Chondrocyte (in vitro differentiated cells): ENCODE measurements around the gene CES1. TPM values are rescaled to one million over a fixed set of nuclear protein-coding genes. Genes with fewer than 3 reads are reported as not detected.
"Not testable (repeated sequence)": the region's sequence is repeated elsewhere in the genome, so short reads cannot be mapped to it uniquely, and the experiment has no call there.

Experiments
- DNase-seq: peaks from one replicate; pipeline ENCODE4 v3.0.0; 2021; ENCODE audit warnings: mixed read lengths, low spot score
- H3K27ac Mint-ChIP-seq: one replicate; pipeline ENCODE4 v1.8.0; 2021; ENCODE audit warnings: mild to moderate bottlenecking, moderate library complexity, mixed read lengths; ENCODE audit not compliant: unreplicated experiment
- H3K27me3 Mint-ChIP-seq: 2 replicates; pipeline ENCODE4 v1.8.0; 2021; ENCODE audit warnings: low read depth, mixed read lengths
- H3K36me3 Mint-ChIP-seq: 2 replicates; pipeline ENCODE4 v1.8.0; 2021; ENCODE audit warnings: low read depth, mixed read lengths
- H3K4me1 Mint-ChIP-seq: 2 replicates; pipeline ENCODE4 v1.8.0; 2021; ENCODE audit warnings: low read depth, mild to moderate bottlenecking, mixed read lengths
- H3K4me3 Mint-ChIP-seq: one replicate; pipeline ENCODE4 v1.8.0; 2021; ENCODE audit warnings: mild to moderate bottlenecking, moderate library complexity, mixed read lengths; ENCODE audit not compliant: unreplicated experiment
- H3K9me3 Mint-ChIP-seq: 2 replicates; pipeline ENCODE4 v1.8.0; 2021; ENCODE audit warnings: low read depth, mixed read lengths
- CTCF ChIP-seq: fragments of 200-600 bp; sonication (generic); IDR thresholded peaks from 2 replicates; pipeline ENCODE4 v1.5.0; 2021; ENCODE audit warnings: antibody characterized with exemption, mild to moderate bottlenecking, moderate library complexity
- total RNA-seq: library from RNA; stranded (reverse); gene quantifications from 3 replicates; pipeline ENCODE4 v1.2.1, GENCODE V29; 2021

Gene CES1
- total RNA-seq, 1 donor from 2014 or later = not detected

- Mint-ChIP-seq H3K27ac (no peak overlapping the region), H3K9me3 (no peaks in the 10 kb centered on the region), H3K27me3 (peaks cover 28% of the 10 kb centered on the region), H3K36me3 (no peaks in the 10 kb centered on the region), H3K4me3 (no peak overlapping the region), H3K4me1 (no peaks in the 10 kb centered on the region)
- DNase-seq = no peak
- no peak for TF ChIP-seq CTCF
Measured at GRCh38 chr16:55839115-55839514, 6.2 kb upstream of the CES1 start.

GRCh38 chr16:55836158-55836611 is 3.3 kb upstream of the CES1 start:
- no peak for TF ChIP-seq CTCF
- no peak overlapping the region for H3K27ac Mint-ChIP-seq
- DNase-seq = no peak
- peaks cover 19% of the 10 kb centered on the region for H3K27me3 Mint-ChIP-seq
- no peaks in the 10 kb centered on the region for H3K36me3 Mint-ChIP-seq
- no peaks in the 10 kb centered on the region for H3K9me3 Mint-ChIP-seq
- no peaks in the 10 kb centered on the region for H3K4me1 Mint-ChIP-seq
- H3K4me3 Mint-ChIP-seq = no peak overlapping the region

- Mint-ChIP-seq H3K36me3 (no peaks in the 10 kb centered on the region), H3K27ac (no peak overlapping the region), H3K27me3 (peaks cover 17% of the 10 kb centered on the region), H3K9me3 (no peaks in the 10 kb centered on the region), H3K4me3 (no peak overlapping the region), H3K4me1 (no peaks in the 10 kb centered on the region)
- no peak for TF ChIP-seq CTCF
- DNase-seq = no peak
Measured at GRCh38 chr16:55835581-55835980, 2.7 kb upstream of the CES1 start.

GRCh38 chr16:55835173-55835572 is 2.3 kb upstream of the CES1 start:
- H3K4me1 Mint-ChIP-seq, H3K4me3 Mint-ChIP-seq, DNase-seq, H3K36me3 Mint-ChIP-seq, H3K27ac Mint-ChIP-seq, H3K9me3 Mint-ChIP-seq: not testable (repeated sequence)
- peaks cover 17% of the 10 kb centered on the region for H3K27me3 Mint-ChIP-seq

GRCh38 chr16:55834049-55834448 is 1.2 kb upstream of the CES1 start:
- Mint-ChIP-seq H3K9me3 (no peaks in the 10 kb centered on the region), H3K36me3 (no peaks in the 10 kb centered on the region), H3K4me3 (no peak overlapping the region), H3K27me3 (peaks cover 15% of the 10 kb centered on the region), H3K4me1 (no peaks in the 10 kb centered on the region), H3K27ac (no peak overlapping the region)
- no peak for TF ChIP-seq CTCF
- no peak for DNase-seq

GRCh38 chr16:55832425-55832772 is 497 bp downstream of the CES1 start:
- Mint-ChIP-seq H3K4me1 (no peaks in the 10 kb centered on the region), H3K9me3 (no peaks in the 10 kb centered on the region), H3K4me3 (no peak overlapping the region), H3K27me3 (peaks cover 12% of the 10 kb centered on the region), H3K36me3 (no peaks in the 10 kb centered on the region), H3K27ac (no peak overlapping the region)
- no peak for DNase-seq
- TF ChIP-seq CTCF = no peak
